Measurements from ENCODE around the gene TDRD9.
A peak's percentile ranks its signal among the peaks of the same experiment; 100 is the strongest.
"Not testable (repeated sequence)": the region's sequence is repeated elsewhere in the genome, so short reads cannot be mapped to it uniquely, and the experiment has no call there.

Gene TDRD9

DNA sequence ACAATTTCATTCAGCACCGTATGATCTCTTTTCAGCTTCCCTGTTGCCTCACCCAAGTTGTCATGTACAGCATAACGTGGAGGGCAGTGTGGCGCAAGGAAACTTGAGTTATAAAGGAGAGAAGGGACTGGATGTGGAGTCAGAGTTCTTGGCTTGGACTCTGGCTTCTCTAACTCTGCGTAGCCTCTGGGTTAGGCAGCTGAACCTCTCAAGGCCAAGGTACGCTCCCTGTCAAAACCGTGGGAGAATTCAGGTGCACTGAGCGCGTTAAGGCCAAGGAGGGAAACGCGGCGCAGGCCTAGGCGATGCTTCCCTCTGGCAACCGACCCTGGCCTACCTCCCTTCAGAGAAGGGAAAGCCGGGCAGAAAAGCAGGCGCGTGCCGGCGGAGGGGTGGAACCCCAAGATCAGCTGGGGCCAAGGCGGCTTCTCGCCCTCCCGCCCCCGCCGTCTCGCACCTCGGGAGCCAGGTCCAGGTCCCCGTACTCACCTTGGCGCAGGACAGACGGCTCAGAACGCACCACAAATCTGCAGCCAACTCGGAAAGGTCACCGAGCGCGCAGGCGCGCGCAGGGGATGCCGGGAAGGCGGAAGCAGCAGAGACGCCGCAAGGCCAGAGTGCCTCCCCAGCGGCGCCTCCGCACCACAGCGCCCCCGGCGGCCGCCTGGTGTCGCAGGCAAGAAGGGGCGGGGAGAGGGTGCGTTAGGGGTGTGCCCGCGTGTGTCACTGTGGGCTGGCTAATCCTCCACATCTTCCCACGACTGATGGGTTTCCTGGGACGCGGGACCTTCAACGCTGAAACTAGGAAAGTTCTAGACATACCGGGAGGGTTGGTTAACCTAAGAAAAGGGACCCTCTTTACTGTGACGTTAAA lies 7.0 kb upstream of the TDRD9 start:
- peak; percentile 85 to 89 for DNase-seq (ENCODE audit: low read depth in 2 of 2)

DNA sequence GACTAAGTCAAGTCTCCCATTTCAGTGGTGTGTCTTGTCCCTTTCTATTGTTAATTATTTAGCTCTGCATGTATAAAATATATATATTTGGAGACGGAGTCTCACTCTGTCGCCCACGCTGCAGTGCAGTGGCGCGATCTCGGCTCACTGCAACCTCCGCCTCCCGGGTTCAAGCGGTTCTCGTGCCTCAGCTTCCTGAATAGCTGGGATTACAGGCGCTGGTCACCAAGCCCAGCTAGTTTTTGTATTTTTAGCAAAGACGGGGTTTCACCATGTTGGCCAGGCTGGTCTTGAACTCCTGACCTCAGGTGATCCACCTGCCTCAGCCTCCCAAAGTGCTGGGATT lies 6.4 kb upstream of the TDRD9 start:
- not testable (repeated sequence) for DNase-seq (ENCODE audit: low read depth in 2 of 2)

DNA sequence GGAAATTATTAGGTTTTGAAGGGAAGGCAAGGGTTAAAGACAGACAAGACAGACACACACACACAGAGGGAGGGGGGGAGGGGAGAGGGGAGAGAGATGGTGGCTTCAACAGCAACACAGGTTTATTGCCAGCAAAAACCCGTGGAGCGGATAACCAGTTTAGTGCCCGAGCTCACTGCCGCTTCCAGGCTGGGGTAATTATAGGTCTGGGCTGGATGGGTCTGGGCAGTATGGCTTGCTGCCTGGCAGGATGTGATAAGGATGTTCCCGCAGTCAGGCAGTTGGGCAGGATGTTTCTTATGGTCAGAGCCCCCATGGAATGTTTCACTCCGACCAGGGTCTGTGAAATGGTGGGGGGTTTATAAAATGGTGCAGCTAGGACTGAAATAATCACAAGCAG lies 4.4 kb upstream of the TDRD9 start:
- DNase-seq (ENCODE audit: low read depth in 2 of 2): no peak

DNA sequence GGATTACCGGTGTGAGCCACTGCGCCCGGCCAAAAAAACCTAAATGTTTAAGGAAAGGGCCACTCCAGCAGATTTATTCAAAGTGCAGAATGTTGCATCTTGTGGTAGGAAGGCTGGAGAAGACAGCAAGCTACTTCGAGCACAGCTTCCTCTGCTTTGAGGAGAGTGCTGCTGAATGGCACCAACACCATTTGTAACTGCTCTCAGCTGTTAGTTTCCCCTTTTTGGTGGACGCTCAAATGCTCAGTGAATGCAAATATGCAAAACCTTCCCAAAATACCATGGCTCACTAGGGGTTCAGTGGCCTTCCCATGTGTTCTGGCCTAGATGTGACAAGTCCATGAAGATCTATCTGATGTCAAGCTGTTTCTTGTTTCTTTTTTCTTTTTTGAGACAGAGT lies 2.9 kb upstream of the TDRD9 start:
- DNase-seq (ENCODE audit: low read depth in 2 of 2): no peak

DNA sequence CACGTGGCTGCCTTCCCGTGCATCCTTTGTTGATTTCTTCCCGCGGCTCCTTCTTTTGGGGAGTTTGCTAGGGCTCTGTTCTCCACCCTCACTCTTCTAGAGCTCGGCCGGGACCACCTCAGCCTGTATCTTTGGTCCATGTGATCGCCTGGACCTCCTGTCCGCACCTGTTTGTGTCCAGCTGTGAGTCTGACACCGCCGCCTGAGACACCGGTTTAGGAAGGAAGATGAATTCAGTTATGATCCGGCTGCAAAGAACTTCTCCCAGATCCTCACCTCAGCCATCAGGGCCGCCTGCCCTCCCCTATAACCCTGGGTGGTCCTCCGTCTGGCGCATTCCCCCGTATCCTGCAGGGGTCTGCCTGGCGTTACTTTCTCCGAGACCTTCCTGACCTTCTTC lies 690 bp upstream of the TDRD9 start:
- DNase-seq (ENCODE audit: low read depth in 2 of 2): no peak

DNA sequence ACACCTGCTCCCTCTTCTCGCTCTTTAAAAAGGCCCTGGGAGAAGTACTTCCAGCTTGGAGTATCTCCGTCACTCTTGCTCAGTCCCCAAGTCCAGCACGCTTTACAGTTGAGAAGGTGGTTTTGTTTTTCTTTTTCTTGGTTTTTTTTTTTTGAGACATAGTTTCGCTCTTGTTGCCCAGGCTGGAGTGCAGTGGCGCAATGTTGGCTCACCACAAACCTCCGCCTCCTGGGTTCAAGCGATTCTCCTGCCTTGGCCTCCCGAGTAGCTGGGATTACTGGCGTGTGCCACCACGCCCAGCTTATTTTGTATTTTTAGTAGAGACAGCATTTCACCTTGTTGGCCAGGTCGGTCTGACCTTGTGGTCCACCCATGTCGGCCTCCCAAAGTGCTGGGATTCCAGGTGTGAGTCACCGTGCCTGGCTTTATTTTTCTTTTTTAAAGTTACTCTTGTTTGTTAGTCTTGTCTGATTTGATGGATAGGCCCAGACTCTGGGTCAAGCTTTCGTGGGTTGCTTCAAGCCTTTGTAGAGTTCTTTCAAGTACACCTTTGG lies 1.9 kb downstream of the TDRD9 start:
- DNase-seq (ENCODE audit: low read depth in 2 of 2): no peak

DNA sequence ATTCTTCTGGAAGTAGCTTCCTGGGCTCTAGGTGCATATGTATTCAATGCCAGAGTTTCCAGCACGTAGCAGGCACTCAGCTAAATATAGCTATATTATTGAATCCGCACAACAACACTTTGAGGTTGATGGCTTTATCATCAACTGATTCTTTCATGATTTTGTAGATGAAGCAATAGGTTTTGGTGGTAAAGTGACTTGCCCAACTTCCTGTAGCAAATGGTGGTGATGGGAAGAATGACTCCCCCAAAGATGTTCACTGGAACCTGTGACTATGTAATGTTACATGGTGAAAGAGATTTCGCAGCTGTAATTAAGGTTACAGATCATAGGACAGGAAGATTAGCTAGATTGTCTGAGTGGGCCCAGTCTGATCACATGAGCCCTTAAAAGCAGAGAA lies 3.2 kb downstream of the TDRD9 start:
- no peak for DNase-seq (ENCODE audit: low read depth in 2 of 2)

DNA sequence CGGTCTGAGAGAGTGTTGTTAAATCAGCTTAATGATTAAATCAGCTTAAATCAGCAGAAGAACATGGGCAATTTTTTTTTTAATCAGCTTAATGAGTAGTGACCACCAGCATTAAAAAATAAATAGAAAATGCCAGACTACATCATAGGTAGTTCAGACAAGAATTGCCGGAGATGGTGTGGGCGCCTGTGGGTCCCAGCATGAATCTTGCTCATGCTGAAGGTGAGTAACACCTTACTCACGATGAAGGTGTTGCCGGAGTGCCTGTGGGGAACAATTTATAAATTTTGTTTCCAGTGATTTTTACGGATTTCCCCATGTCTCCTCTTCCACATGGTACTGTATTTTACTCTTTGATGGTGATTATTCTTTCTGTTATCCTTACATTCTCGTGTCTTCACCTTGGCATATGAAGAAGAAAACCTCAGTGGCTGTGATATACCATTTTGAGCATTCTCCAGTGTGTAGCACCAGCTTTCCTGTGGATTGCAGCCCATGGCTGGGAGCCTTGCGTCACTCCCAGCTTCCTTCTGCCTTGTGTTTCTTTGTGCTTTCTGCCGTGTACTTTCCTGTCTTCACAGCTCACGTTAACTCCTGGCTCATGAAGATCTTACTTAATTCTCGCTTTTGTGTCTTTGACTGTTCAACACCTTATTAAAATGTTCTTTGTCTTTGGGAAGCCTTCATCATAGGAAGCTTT lies 4.7 kb downstream of the TDRD9 start:
- no peak for DNase-seq (ENCODE audit: low read depth in 2 of 2)

DNA sequence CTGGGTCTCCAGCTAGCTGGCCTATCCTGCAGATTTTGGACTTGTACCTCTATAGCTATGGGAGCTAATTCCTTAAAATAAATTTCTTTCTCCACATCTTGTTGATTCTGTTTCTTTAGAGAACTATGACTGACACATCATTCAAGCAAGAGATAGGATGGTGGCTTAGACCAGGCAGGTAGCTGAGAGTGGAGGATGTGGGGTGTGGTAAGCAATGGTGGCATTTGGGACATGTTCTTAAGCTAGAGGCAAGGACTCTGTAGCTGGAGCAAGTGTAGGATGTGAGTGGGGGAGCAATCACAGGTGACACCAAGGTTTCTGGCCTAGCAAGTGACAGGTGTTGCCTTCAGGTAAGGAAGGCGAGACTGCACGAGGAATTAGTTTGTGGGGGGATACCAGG lies 6.8 kb downstream of the TDRD9 start:
- DNase-seq (ENCODE audit: low read depth in 2 of 2): no peak

DNA sequence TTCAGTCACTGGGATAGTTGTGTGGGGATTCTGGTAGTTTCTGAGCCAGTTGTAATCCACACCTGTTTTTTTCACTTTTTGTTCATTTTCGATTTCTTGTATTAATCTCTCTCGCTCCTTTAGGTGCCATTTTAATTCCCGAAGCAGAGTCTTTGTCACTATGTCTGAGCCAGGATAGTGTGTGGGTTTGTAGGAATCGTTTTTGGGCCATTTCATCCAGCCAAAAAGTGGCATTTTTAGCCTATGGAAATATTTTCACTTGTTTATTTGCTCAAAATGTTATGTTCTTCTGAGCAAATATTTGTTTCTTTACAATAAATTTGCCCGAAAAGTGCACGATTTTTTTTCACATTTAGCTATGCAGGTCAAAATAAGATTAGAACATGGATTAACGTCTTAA lies 13.2 kb downstream of the TDRD9 start:
- DNase-seq (ENCODE audit: low read depth in 2 of 2): no peak

DNA sequence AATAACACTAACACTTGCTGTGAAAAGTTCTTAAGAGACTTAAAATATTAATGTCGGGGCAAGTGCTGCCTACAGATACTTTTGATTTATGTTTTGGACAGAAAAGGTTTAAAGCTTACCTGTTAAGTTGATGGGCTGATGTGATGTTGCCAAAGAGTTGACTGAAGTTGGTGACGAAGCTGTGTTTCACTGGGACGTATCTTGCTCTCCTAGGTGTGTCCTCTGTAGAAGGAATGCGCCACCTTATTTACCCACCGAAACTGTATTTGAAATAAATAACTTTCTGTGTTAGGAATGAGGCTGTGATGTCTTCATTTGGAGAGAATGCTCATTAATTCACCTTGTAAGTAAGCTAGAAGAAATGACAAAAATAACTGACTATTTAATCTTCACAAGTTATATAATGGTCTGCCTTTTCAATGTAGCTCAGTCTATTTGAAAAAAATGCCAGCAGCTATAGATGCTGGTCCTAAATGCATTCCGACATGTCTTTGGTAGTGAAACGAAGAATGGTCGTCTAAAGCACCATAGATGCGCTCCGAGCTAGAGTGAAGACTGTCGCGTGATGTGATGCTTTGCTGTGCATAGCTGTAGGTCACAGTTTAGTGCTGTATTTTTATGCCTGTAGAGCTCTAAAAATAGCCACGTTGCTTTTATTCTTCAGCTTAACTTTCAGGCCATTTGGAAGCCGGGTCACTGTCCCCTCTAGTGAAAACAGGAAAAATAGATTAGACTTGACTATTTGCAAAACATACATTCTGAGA lies 13.9 kb downstream of the TDRD9 start, which contains the start of gene RD3L:
Gene RD3L, minus strand, starts transcription at position 557 of the 764 bp plus-strand sequence. CDS start 834 bp downstream, outside the sequence.
- DNase-seq (ENCODE audit: low read depth in 2 of 2): no peak

DNA sequence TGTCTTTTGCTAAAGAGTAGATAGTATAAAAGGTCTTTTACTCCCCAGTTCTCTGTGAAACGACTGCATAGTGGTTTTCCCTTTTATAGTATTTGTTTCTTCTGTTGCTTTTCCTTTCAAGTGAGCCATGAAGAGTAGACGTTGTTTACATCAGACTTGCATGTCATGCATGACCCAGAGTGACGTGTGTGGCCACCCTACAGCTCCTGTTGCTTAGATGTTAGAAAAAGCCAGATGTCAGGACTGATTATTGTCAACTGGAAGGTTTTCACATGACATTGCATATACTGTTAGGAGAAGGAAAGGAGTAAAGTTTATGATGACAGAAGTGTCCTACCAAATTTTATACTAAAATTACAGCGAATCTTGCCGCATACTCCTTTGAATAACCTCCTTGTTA lies 15.4 kb downstream of the TDRD9 start:
- no peak for DNase-seq (ENCODE audit: low read depth in 2 of 2)

DNA sequence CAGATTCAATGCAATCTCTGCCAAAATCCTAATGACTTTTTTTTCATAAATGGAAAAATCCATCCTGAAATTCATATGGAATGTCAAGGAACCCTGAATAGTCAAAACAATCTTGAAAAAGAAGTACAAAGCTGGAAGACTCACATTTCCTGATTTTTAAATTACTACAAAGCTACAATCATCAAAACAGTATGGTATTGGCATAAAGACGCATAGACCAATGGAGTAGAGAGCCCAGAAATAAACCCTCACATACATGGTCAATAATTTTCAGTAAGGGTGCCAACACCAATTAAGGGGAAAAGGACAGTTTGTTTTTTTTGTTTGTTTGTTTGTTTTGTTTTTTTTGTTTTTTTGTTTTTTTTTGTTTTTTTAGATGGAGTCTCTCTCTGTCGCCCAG lies 18.7 kb downstream of the TDRD9 start:
- DNase-seq (ENCODE audit: low read depth in 2 of 2): no peak

DNA sequence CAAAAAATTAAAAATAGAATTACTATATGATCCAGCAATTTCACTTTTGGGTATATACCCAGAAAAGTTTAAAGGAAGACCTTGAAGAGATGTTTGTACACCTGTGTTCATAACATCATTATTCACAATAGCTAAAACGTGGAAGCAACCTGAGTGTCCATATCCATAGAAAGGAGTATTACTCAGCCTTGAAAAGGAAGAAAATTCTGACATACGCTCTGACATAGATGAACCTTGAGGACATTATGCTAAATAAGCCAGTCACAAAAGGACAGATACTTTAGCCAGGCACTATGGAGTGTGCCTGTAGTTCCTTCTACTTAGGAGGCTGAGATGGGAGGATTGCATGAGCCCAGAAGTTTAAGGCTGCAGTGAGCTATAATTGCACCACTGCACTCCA lies 20.2 kb downstream of the TDRD9 start:
- no peak for DNase-seq (ENCODE audit: low read depth in 2 of 2)

DNA sequence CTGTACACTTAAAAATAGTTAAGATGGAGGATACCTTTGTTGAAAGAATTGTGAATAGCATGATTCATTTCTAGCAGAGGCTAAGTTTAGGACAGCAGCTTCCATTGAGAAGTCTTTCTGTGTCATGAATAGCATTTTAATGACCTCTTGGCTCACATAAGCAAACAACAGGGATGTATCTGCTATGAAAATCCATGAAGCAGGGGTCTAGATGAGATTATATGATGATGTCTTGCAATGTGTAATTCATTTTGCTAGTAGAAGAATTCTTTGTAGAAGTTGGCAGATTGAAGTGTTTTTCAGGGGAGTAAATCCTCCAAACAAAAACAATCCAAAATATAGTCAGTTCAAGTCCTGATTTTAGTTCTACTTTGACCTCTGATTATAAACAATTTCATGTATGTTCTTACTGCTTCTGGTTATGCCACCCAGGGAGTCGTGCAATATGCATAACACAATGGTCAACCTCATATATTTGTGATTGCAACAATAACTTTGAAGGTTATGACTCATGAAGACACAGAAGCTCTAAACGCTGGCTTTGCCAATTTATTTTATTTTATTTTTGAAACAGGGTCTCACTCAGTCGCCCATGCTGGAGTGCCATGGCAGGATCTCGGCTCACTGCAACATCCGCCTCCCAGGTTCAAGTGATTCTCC lies 21.0 kb downstream of the TDRD9 start:
- DNase-seq (ENCODE audit: low read depth in 2 of 2): no peak

DNA sequence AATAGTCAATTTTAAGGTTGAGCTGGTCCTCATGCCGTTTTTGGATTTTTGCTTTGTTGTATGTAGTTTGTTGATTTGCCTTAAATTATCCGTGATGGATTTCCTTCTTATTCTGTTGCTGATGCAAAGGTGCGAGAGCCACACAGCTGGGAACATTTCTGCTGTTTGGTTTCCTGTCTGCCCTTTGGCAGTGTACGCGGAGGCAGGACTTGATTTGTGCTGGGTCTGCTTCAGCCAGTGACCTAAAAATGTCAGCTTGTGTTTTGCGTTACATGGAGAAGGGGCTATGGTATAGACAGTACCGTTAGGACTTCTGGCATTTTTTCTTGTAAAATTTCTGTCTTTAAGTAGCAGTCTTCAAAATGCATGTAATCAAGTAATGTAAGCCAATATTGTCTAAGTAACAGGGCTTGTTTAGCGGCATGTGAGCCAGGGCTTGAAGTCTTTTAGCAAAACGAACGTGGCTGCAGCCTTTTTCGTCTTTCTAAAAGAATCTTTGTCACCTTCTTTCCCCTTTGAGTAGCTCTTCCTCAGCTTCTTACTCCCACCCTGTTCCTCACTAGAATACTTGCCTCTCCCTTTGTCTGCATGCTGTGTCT lies 32.3 kb downstream of the TDRD9 start:
- no peak for DNase-seq (ENCODE audit: low read depth in 2 of 2)

DNA sequence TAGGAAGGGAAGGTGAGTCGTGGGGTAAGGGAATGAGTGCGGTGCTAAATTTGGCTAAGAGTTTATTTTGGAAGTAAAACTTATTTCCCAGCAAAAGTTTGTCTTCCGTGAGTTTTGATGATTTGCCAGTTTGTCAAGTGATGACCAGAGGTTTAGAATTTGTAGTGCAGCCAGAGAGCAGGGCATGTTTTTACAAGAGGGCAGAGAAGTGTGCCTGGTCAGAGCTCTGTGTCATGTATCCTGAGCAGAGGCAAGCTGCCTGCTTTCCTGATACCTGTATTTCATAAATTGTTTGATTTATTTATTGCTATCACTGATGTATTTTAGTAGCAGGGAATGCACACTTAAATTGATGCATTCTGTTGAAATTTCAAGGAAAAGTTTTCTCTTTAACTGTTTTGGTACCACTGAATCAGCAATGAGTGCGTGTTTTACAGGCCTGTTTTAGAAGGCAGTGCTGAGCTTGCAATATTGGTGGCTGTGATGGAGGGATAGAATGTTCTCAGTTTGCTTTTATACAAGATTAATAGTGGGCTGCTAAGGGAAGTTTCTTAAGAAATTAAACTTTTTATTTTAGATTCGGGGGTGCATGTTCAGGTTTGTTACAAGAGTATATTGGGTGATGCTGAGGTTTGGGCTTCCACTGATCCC lies 33.8 kb downstream of the TDRD9 start:
- no peak for DNase-seq (ENCODE audit: low read depth in 2 of 2)

DNA sequence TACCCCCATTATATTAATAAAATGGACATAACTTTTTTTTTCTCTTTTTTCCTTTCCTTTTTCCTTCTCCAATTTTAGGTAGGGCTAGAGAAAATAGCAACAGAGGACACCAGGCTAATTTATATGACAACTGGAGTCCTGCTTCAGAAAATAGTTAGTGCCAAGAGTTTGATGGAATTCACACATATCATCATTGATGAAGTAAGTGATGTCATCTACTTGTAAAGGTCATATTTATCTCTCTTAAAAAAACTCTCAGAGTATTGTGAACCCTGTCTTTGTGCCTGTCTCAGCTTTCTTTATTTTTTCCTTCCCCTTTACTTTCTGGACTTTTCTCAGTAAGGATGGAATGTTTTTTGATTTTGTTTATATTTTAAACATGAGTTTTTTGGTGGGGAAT lies 38.4 kb downstream of the TDRD9 start:
- no peak for DNase-seq (ENCODE audit: low read depth in 2 of 2)

DNA sequence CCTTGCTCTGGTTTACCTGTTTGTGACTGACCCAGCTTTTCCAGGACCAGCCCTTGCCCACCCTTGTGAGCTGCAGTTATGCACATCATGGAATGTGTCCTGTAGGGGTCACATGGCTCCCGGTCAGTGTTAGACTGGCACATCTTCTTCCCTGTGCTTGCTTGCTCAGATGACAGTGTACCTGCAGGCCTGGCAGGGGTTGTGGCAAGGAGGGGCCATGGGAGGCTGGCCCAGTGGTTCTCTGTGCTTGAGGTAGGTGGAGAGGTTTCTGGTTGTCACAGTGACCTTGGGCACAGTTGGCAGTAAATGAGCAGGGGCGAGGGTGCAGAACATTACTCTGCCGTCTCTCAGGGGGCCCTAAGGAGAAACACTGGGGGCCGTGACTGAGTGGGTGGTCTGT lies 41.7 kb downstream of the TDRD9 start:
- DNase-seq (ENCODE audit: low read depth in 2 of 2): no peak

DNA sequence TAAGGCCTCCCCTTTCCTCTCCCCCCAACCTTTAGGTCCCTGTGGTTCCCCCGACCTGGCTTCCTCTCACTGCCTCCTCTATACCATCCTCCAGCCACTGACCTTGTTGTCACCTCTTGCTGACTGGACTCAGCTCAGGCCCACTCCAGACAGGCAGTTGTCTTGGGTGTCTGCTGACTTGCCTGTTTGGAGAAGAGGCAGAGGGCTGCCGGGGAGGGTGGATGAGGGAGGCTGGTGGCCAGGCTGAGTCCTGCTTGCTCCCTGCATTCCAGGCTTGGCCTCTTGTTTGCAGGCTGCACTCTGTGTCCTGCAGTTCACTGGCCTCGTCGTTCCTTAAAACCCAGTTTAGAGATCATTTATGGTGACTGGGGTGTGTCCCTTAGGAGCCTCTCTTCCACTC lies 45.1 kb downstream of the TDRD9 start:
- no peak for DNase-seq (ENCODE audit: low read depth in 2 of 2)

DNA sequence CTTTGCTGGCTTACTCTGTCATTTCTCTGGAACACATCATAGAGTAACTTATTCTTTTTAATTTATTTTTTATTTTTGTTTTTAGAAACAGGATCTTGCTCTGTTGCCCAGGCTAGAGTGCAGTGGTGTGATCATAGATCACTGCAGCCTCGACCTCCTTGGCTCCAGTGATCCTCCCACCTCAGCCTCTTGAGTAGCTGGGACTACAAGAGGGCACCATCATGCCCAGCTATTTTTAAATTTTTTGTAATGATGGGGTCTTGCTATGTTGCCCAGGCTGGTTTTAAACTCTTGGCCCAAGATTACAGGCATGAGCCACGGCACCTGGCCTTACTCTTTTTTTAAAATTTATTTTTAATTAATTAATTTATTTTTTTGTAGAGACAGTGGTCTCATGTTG lies 46.3 kb downstream of the TDRD9 start:
- DNase-seq (ENCODE audit: low read depth in 2 of 2): no peak

All from stimulated activated CD4-positive, alpha-beta T cell treated with anti-CD3 and anti-CD28 coated beads, Interleukin-15, amount 100 ng/mL, for 48 hours (primary cell).